Keratinocyte (primary cell): ENCODE data around the gene SLC7A6. TPM values are rescaled to one million over a fixed set of nuclear protein-coding genes. Genes with fewer than 3 reads are reported as not detected.

ENCODE experiments used
- DNase-seq: peaks from one replicate; pipeline ENCODE4 v3.0.0-alpha.2; 2011; ENCODE audit warnings: low read depth, missing footprints, low spot score
- FAIRE-seq: peaks from 2 replicates; lab custom pipeline; 2011; peaks lifted over from hg19 to GRCh38; lab: Jason Lieb, UNC
- H2AFZ ChIP-seq: 2 replicates; pipeline ENCODE4 v1.6.0; 2012; ENCODE audit warnings: low read length, control low read depth, inconsistent platforms; ENCODE audit not compliant: control insufficient read depth
- H3K27ac ChIP-seq: 2 replicates; pipeline ENCODE4 v1.5.1; 2011; ENCODE audit warnings: low read length; ENCODE audit not compliant: control insufficient read depth, insufficient read depth
- H3K27me3 ChIP-seq: 3 replicates; pipeline ENCODE4 v1.6.0; 2011; ENCODE audit warnings: low read length; ENCODE audit not compliant: control insufficient read depth, insufficient read depth; ENCODE audit errors: extremely low read depth
- H3K36me3 ChIP-seq, 2 experiments: 2 replicates in 1 of 2; 3 replicates in 1 of 2; pipeline ENCODE4 v1.5.1; 2011; ENCODE audit warnings: low read length in 2 of 2, mild to moderate bottlenecking in 1 of 2; ENCODE audit not compliant: control insufficient read depth in 2 of 2, insufficient read depth in 2 of 2; ENCODE audit errors: extremely low read depth in 1 of 2
- H3K4me1 ChIP-seq: 3 replicates; pipeline ENCODE4 v1.5.1; 2011; ENCODE audit warnings: low read length; ENCODE audit not compliant: control insufficient read depth, insufficient read depth; ENCODE audit errors: extremely low read depth
- H3K4me2 ChIP-seq: 3 replicates; pipeline ENCODE4 v1.6.0; 2011; ENCODE audit warnings: low read depth, low read length; ENCODE audit not compliant: control insufficient read depth, insufficient read depth; ENCODE audit errors: extremely low read depth
- H3K4me3 ChIP-seq, 3 experiments: fragments of 200-600 bp in 1 of 3; sonication (generic) in 1 of 3; 2 replicates in 2 of 3; 3 replicates in 1 of 3; pipeline ENCODE4 v1.5.1; 2011 to 2016; ENCODE audit warnings: low read length in 3 of 3, mild to moderate bottlenecking in 3 of 3, control low read depth in 2 of 3, inconsistent platforms in 1 of 3, low read depth in 1 of 3, mixed read lengths in 1 of 3, mixed run types in 1 of 3, moderate library complexity in 1 of 3; ENCODE audit not compliant: control insufficient read depth in 2 of 3, insufficient read depth in 2 of 3; ENCODE audit errors: extremely low read depth in 1 of 3
- H3K79me2 ChIP-seq: 2 replicates; pipeline ENCODE4 v1.6.0; 2012; ENCODE audit warnings: low read length; ENCODE audit not compliant: control insufficient read depth, insufficient read depth
- H3K9ac ChIP-seq: 3 replicates; pipeline ENCODE4 v1.6.0; 2011; ENCODE audit warnings: low read length; ENCODE audit not compliant: control insufficient read depth, insufficient read depth; ENCODE audit errors: extremely low read depth
- H3K9me1 ChIP-seq: 3 replicates; pipeline ENCODE4 v1.6.0; 2011; ENCODE audit warnings: low read length; ENCODE audit not compliant: control insufficient read depth, insufficient read depth; ENCODE audit errors: extremely low read depth
- H3K9me3 ChIP-seq: 2 replicates; pipeline ENCODE4 v1.5.1; 2012; ENCODE audit warnings: low read depth, low read length; ENCODE audit not compliant: control insufficient read depth
- H4K20me1 ChIP-seq: 3 replicates; pipeline ENCODE4 v1.6.0; 2011; ENCODE audit warnings: low read length; ENCODE audit not compliant: control insufficient read depth, insufficient read depth; ENCODE audit errors: extremely low read depth
- CTCF ChIP-seq, 3 experiments: IDR thresholded peaks in 1 of 3; conservative IDR thresholded peaks in 1 of 3; optimal IDR thresholded peaks in 1 of 3; 2 replicates in 2 of 3; 3 replicates in 1 of 3; pipeline versions ENCODE3 to v1.5.1; 2011; ENCODE audit warnings: low read length in 3 of 3, mild to moderate bottlenecking in 3 of 3, moderate library complexity in 2 of 3, control low read depth in 1 of 3, inconsistent platforms in 1 of 3; ENCODE audit not compliant: insufficient read depth in 2 of 3; ENCODE audit errors: extremely low read depth in 1 of 3
- EZH2 ChIP-seq: IDR thresholded peaks from one replicate; pipeline ENCODE4 v1.6.1; 2012; ENCODE audit warnings: inconsistent platforms, mild to moderate bottlenecking, low read length, moderate library complexity
- dilution Hi-C: fragments of 300-500 bp; cut with MboI; formaldehyde crosslinking; loops from one replicate; pipeline ENCODE4 v1.7.0; 2020; ENCODE audit warnings: low sequenced_read_pairs; ENCODE audit not compliant: extremely low pct_ligation_motif_present
- polyA plus RNA-seq, 5 experiments: library from polyadenylated mRNA; depleted of rRNA in 3 of 5; stranded (reverse) in 3 of 5; stranded (forward) in 1 of 5; unstranded in 1 of 5; fragments of >200 nt; gene quantifications; 1 replicate in 1 of 5; 2 replicates in 3 of 5; 3 replicates in 1 of 5; pipeline versions ENCODE4 v1.2.1 to v1.2.3, GENCODE V29; 2011 to 2012; ENCODE audit warnings: missing spikeins in 2 of 5, low read depth in 1 of 5, low replicate concordance in 1 of 5

Gene SLC7A6
- polyA plus RNA-seq, 1 donor (not counting 4 experiments of a cell fraction or from before 2014, with no cell fraction given): 43.4 TPM

DNA sequence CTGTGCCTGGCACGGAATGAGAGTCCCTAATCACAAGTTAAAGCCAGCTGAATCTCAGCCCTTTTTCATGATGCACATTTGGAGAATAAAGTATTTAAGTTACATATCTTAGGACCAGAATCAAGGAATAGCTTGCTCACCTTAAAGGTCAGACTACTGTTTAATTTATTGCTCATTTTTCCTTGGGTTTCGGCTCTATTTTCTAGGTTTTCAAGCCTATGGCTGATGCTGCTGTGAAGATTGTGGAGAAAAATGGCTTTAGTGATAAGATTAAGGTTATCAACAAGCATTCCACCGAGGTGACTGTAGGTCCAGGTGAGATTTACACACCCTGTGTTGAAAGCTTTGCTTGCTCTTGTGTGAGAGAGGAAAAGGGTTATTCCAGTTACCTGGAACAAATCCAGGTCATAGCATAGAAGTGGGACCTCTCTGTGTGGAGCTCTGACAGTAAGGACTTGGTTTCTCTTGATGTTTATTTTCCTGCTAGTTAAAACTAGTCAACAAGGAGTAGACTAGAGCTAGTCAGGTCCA, 64.6 kb downstream of the SLC7A6 start:
- no peak overlapping the region for H3K4me3 ChIP-seq
- no peaks in the 10 kb centered on the region for H3K27me3 ChIP-seq
- no peak for FAIRE-seq
- no peaks in the 10 kb centered on the region for H3K79me2 ChIP-seq
- no peaks in the 10 kb centered on the region for H4K20me1 ChIP-seq
- dilution Hi-C loops: no loop called here
- no peak overlapping the region for H3K27ac ChIP-seq
- H3K4me2 ChIP-seq: no peak overlapping the region
- TF ChIP-seq EZH2 (no peak), CTCF (optimal IDR thresholded peaks at IDR 0.05 in 1 of 3, IDR thresholded peaks at IDR 0.05 in 1 of 3, conservative IDR thresholded peaks at IDR 0.05 in 1 of 3; ENCODE audit: extremely low read depth in 1 of 3, insufficient read depth in 2 of 3, low read length in 3 of 3) (no peak)
- H2AFZ ChIP-seq: no peak overlapping the region
- peaks cover 4% of the 10 kb centered on the region in 2 experiments for H3K36me3 ChIP-seq
- DNase-seq: no peak
- peaks cover 5% of the 10 kb centered on the region for H3K4me1 ChIP-seq
- no peaks in the 10 kb centered on the region for H3K9me1 ChIP-seq
- H3K9ac ChIP-seq: no peak overlapping the region
- no peaks in the 10 kb centered on the region for H3K9me3 ChIP-seq

GRCh38 chr16:68331879-68332410, 67.6 kb downstream of the SLC7A6 start:
- Histone ChIP-seq H3K4me2 (no peak overlapping the region), H4K20me1 (no peaks in the 10 kb centered on the region), H3K4me3 (no peak overlapping the region), H3K4me1 (peaks cover 11% of the 10 kb centered on the region), H3K9me3 (no peaks in the 10 kb centered on the region), H3K27me3 (no peaks in the 10 kb centered on the region), H3K27ac (no peak overlapping the region), H3K9ac (no peak overlapping the region), H3K79me2 (no peaks in the 10 kb centered on the region), H2AFZ (no peak overlapping the region), H3K36me3 (peaks cover 2 to 8% of the 10 kb centered on the region in 2 experiments), H3K9me1 (no peaks in the 10 kb centered on the region)
- FAIRE-seq: no peak
- no peak for DNase-seq
- dilution Hi-C loops: no loop called here
- TF ChIP-seq EZH2: no peak
- no peak for TF ChIP-seq CTCF (optimal IDR thresholded peaks at IDR 0.05 in 1 of 3, IDR thresholded peaks at IDR 0.05 in 1 of 3, conservative IDR thresholded peaks at IDR 0.05 in 1 of 3; ENCODE audit: extremely low read depth in 1 of 3, insufficient read depth in 2 of 3, low read length in 3 of 3)
